ENCODE results near the gene ZNF236.

GRCh38 chr18:76837071-76837470 lies 14.7 kb downstream of the ZNF236 start:
- TF ChIP-seq CTCF (IDR thresholded peaks at IDR 0.05; ENCODE audit: low read length) = no peak
- no peak for TF ChIP-seq EZH2 (IDR thresholded peaks at IDR 0.05; ENCODE audit: borderline replicate concordance, low read length)
